T47D (cell line): ENCODE measurements around the gene PPP1R12B.
"Not testable (repeated sequence)": the region's sequence is repeated elsewhere in the genome, so short reads cannot be mapped to it uniquely, and the experiment has no call there.

ENCODE experiments used
- DNase-seq, 2 experiments: peaks; one replicate each; pipeline versions ENCODE4 v3.0.0 to v3.0.0-alpha.2; 2011 to 2012; ENCODE audit warnings: low read depth in 1 of 2, low spot score in 1 of 2
- JUND ChIP-seq: IDR thresholded peaks from 2 replicates; pipeline ENCODE4 v1.6.1; 2012; ENCODE audit warnings: low read depth
- in situ Hi-C: cut with HindIII; loops from 2 replicates; pipeline ENCODE4 v1.10.0; 2016; ENCODE audit warnings: low sequenced_read_pairs, low pct_unique_long_range_greater_than_20kb

Gene PPP1R12B

GRCh38 chr1:202627841-202628565 lies 279.5 kb downstream of the PPP1R12B start:
- DNase-seq = no peak
- no peak for TF ChIP-seq JUND
- in situ Hi-C loops = no loop called here

- DNase-seq = no peak
- no peak for TF ChIP-seq JUND
- in situ Hi-C loops = no loop called here
These were observed 280.2 kb downstream of the PPP1R12B start for GRCh38 chr1:202628646-202629215.

- in situ Hi-C loops, DNase-seq: not testable (repeated sequence)
These were observed 280.8 kb downstream of the PPP1R12B start for GRCh38 chr1:202629257-202629811.

GRCh38 chr1:202630096-202630495 lies 281.6 kb downstream of the PPP1R12B start:
- in situ Hi-C loops, DNase-seq: not testable (repeated sequence)

- no peak for TF ChIP-seq JUND
- in situ Hi-C loops = no loop called here
- no peak for DNase-seq
These were observed 282.0 kb downstream of the PPP1R12B start for GRCh38 chr1:202630541-202630940.

- TF ChIP-seq JUND = no peak
- no peak for DNase-seq
- in situ Hi-C loops = no loop called here
These were observed 282.8 kb downstream of the PPP1R12B start for GRCh38 chr1:202631076-202631923.

- DNase-seq = no peak
- TF ChIP-seq JUND = no peak
- in situ Hi-C loops = no loop called here
These were observed 283.7 kb downstream of the PPP1R12B start for GRCh38 chr1:202632241-202632640.

GRCh38 chr1:202636171-202636570 lies 287.7 kb downstream of the PPP1R12B start:
- in situ Hi-C loops, DNase-seq: not testable (repeated sequence)

- DNase-seq, in situ Hi-C loops: not testable (repeated sequence)
These were observed 289.0 kb downstream of the PPP1R12B start for GRCh38 chr1:202637321-202638018.

- in situ Hi-C loops = no loop called here
- DNase-seq = no peak
- no peak for TF ChIP-seq JUND
These were observed 289.7 kb downstream of the PPP1R12B start for GRCh38 chr1:202638019-202638700.

- DNase-seq = not testable (repeated sequence)
These were observed 290.3 kb downstream of the PPP1R12B start for GRCh38 chr1:202638701-202639305.

GRCh38 chr1:202639500-202639899 lies 291.0 kb downstream of the PPP1R12B start:
- in situ Hi-C loops = no loop called here
- no peak for TF ChIP-seq JUND
- DNase-seq = no peak

More at GRCh38 chr1:202638701-202639305, 290.3 kb downstream of the PPP1R12B start:
- in situ Hi-C loops = not testable (repeated sequence)
